ENCODE results near the gene ZBTB12.
"Not testable (repeated sequence)": the region's sequence is repeated elsewhere in the genome, so short reads cannot be mapped to it uniquely, and the experiment has no call there.

Gene ZBTB12

GRCh38 chr6:31932137-31932536, 30.3 kb upstream of the ZBTB12 start:
- not testable (repeated sequence) for H3K9me3 Mint-ChIP-seq, H3K27ac Mint-ChIP-seq, H3K36me3 Mint-ChIP-seq, H3K27me3 Mint-ChIP-seq, H3K4me3 Mint-ChIP-seq, H3K4me1 Mint-ChIP-seq

DNA sequence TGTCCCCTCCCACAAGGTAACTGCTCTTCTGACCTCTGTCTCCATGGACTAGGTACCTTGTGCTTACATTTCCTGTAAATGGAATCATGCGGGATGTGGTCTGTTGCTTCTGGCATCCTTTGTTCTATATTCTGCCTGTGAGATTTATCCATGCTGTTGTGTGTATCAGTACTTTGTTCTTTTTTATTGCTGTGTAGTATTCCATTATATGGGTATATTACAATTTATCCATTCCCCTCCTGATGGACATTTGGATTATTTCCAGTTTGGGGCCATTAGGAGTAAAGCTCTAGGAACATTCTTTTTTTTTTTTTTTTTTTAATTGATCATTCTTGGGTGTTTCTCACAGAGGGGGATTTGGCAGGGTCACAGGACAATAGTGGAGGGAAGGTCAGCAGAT, 29.1 kb upstream of the ZBTB12 start:
- no peaks in the 10 kb centered on the region for H3K36me3 Mint-ChIP-seq
- H3K27ac Mint-ChIP-seq, result no peak overlapping the region
- H3K27me3 Mint-ChIP-seq, result peaks cover 3% of the 10 kb centered on the region
- H3K9me3 Mint-ChIP-seq, result no peaks in the 10 kb centered on the region
- no peak overlapping the region for H3K4me3 Mint-ChIP-seq
- H3K4me1 Mint-ChIP-seq, result no peaks in the 10 kb centered on the region

DNA sequence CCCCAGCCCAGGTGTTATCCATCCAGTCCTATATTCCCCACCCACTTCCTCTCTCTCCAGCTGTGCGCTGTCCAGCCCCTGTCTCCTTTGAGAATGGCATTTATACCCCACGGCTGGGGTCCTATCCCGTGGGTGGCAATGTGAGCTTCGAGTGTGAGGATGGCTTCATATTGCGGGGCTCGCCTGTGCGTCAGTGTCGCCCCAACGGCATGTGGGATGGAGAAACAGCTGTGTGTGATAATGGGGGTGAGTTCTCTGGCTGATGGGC, 26.7 kb upstream of the ZBTB12 start:
- Mint-ChIP-seq H3K9me3 (no peaks in the 10 kb centered on the region), H3K4me1 (no peaks in the 10 kb centered on the region), H3K27me3 (peaks cover 3% of the 10 kb centered on the region), H3K36me3 (no peaks in the 10 kb centered on the region), H3K4me3 (no peak overlapping the region), H3K27ac (no peak overlapping the region)

DNA sequence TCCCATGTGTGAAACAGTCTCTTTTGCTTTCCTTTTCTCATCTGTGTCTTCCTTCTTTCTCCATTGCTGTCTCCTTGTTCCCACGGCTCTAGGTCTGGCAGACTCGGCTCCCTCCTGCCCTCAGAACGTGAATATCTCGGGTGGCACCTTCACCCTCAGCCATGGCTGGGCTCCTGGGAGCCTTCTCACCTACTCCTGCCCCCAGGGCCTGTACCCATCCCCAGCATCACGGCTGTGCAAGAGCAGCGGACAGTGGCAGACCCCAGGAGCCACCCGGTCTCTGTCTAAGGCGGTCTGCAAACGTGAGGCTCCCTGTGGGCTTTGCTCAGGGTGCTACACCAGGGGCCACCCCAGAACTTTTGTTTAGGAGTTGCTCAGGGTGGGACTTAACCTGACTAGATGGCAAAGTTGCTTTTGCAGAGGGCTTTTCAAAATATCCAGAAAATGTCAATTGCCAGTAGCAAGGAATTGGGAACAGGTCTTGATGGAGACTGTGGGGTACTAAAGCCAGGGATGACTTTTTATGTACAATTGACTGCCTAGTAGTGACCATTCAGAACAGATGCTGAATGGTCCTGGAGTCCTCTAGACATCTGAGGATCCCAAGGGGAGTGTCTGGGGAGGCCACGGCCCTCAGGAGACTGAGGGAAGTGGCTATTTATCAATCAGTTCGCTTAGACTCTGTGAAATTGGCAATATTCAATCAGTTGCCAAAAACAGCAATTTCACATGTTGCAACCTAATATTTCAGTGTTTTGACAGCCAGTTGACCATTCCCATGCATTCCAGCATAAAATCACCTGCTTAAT, 26.2 kb upstream of the ZBTB12 start:
- Mint-ChIP-seq H3K4me1 (no peaks in the 10 kb centered on the region), H3K4me3 (no peak overlapping the region), H3K9me3 (no peaks in the 10 kb centered on the region), H3K27me3 (peaks cover 2% of the 10 kb centered on the region), H3K27ac (no peak overlapping the region), H3K36me3 (no peaks in the 10 kb centered on the region)

- H3K36me3 Mint-ChIP-seq, result no peaks in the 10 kb centered on the region
- H3K9me3 Mint-ChIP-seq, result no peaks in the 10 kb centered on the region
- H3K4me1 Mint-ChIP-seq, result no peaks in the 10 kb centered on the region
- H3K4me3 Mint-ChIP-seq, result no peak within 1 kb of the TSS
- H3K27ac Mint-ChIP-seq, result no peak within 1 kb of the TSS
- peaks cover 2% of the 10 kb centered on the region for H3K27me3 Mint-ChIP-seq
Measured at GRCh38 chr6:31927242-31927862, 25.5 kb upstream of the ZBTB12 start, which contains the start of gene C2. C2 (plus strand) TSS chr6:31927717; CDS start chr6:31927753, 36 bp downstream.

GRCh38 chr6:31922942-31923341, 21.1 kb upstream of the ZBTB12 start:
- H3K27ac Mint-ChIP-seq, result peak overlapping the region; percentile 73
- H3K27me3 Mint-ChIP-seq, result no peaks in the 10 kb centered on the region
- no peaks in the 10 kb centered on the region for H3K4me1 Mint-ChIP-seq
- H3K4me3 Mint-ChIP-seq, result no peak overlapping the region
- no peaks in the 10 kb centered on the region for H3K36me3 Mint-ChIP-seq
- no peaks in the 10 kb centered on the region for H3K9me3 Mint-ChIP-seq

DNA sequence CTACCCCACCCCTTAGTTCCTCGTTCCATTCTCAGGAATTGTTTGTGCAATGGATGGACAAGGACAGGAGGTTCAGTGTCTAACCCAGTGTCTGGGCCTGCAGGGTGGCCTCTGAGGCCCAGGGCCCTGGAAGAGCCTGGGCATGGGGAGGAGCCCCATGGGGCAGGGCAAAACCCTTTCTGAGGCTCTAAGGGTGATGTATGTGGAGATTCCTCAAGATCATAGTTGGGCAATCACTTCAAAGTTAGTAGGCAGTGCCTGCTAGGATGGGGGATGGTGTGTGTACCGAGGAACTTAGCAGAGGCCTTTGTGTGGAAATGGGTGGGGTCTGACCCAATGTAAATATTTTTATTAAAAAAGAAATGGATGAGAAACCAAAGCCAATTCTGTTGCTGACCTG, 18.9 kb upstream of the ZBTB12 start:
- H3K4me3 Mint-ChIP-seq, result no peak overlapping the region
- no peaks in the 10 kb centered on the region for H3K36me3 Mint-ChIP-seq
- H3K27me3 Mint-ChIP-seq, result no peaks in the 10 kb centered on the region
- H3K9me3 Mint-ChIP-seq, result no peaks in the 10 kb centered on the region
- H3K27ac Mint-ChIP-seq, result no peak overlapping the region
- H3K4me1 Mint-ChIP-seq, result no peaks in the 10 kb centered on the region

DNA sequence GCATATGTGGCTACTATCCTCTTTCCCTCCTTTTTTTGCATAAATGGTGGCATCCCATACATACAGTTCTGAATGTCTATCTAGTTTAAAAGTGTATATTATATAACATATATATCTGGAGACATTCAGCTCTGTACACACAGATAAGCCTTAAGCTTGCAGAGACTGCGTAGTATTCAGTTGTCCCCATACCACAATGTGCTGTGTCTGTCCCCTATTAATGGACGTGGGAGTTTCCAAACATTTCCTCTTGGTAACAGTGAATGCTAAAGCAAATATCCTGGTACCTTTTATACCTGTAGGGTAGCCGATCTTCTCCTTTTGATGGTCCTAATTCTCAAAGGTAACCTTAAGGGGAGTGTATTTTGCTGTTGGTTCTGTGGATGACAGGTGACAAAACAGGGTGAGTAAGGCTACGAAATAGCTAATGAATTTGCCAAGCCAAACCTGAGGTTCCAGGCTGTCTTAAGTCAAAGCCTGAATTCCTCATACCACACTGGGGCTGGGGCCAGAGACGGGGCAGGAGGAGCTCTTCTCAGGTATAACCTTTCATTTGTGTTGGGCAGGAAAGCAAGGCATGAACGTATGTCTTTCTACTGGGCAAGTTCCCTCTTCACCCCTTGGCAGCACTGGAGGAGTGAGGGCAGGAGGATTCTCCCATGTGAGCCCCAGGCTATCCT, 17.9 kb upstream of the ZBTB12 start:
- H3K27ac Mint-ChIP-seq, result no peak overlapping the region
- no peaks in the 10 kb centered on the region for H3K36me3 Mint-ChIP-seq
- H3K4me3 Mint-ChIP-seq, result no peak overlapping the region
- no peaks in the 10 kb centered on the region for H3K9me3 Mint-ChIP-seq
- no peaks in the 10 kb centered on the region for H3K4me1 Mint-ChIP-seq
- H3K27me3 Mint-ChIP-seq, result no peaks in the 10 kb centered on the region

- Mint-ChIP-seq H3K4me1 (no peaks in the 10 kb centered on the region), H3K27ac (no peak overlapping the region), H3K27me3 (no peaks in the 10 kb centered on the region), H3K36me3 (no peaks in the 10 kb centered on the region), H3K9me3 (no peaks in the 10 kb centered on the region), H3K4me3 (no peak overlapping the region)
Measured at GRCh38 chr6:31918069-31918720, 16.3 kb upstream of the ZBTB12 start.

DNA sequence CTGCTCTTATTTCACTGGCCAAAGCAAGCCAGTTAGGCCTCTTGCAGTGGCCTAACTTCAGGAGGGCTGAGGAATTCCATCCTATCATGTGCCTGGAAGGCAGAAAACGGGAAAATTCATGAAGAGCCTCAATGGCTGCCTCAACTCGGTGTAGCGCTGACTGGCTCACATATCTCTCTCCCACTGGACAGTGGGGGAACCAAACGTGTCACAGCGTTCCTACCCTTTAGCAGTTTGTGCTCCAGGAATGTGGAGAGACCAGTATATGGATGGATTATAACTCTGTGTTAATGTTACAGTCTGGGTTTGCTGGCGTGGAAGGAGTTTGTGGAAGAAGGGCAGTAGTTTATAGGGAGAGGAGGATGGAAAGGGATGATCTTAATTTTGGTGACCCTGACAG, 13.9 kb upstream of the ZBTB12 start:
- Mint-ChIP-seq H3K4me3 (no peak overlapping the region), H3K36me3 (no peaks in the 10 kb centered on the region), H3K9me3 (no peaks in the 10 kb centered on the region), H3K27me3 (no peaks in the 10 kb centered on the region), H3K4me1 (no peaks in the 10 kb centered on the region), H3K27ac (no peak overlapping the region)

DNA sequence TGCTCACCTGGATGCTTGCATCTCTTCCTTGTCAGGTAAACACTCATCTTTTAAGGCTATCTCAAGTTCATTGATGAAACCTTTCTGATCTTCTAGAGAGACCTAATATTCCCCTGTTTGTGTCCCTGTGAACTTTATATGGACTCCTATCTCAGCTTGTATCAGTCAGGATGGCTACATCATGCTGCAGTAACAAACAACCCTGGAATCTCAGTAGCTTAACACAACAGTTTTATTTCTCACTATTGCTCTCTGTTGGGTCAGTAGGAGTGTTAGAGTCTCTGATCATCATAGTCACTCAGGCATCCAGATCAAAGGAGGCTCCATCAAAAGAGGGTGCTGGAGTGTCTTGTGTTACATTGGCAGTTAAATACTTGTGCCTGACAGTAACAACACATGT, 13.5 kb upstream of the ZBTB12 start:
- Mint-ChIP-seq H3K36me3 (no peaks in the 10 kb centered on the region), H3K27me3 (no peaks in the 10 kb centered on the region), H3K9me3 (no peaks in the 10 kb centered on the region), H3K4me3 (no peak overlapping the region), H3K27ac (no peak overlapping the region), H3K4me1 (peaks cover under 1% of the 10 kb centered on the region)

- Mint-ChIP-seq H3K4me3 (no peak overlapping the region), H3K9me3 (no peaks in the 10 kb centered on the region)
Measured at GRCh38 chr6:31911826-31912585, 10.1 kb upstream of the ZBTB12 start.

DNA sequence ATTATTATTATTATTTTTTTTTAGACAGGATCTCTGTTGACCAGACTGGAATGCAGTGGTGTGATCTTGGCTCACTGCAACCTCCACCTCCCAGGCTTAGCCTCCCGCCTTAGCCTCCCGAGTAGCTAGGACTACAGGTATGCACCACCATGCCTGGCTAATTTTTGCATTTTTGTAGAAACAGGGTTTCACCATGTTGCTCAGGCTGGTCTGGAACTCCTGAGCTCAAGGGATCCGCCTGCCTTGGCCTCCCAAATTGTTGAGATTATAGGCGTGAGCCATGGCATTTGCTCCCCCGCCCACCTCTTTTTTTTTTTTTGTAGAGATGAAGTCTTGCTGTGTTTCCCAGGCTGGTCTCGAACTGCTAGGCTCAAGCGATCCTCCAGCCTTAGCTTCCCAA, 7.4 kb upstream of the ZBTB12 start:
- H3K4me3 Mint-ChIP-seq, H3K36me3 Mint-ChIP-seq, H3K27ac Mint-ChIP-seq, H3K4me1 Mint-ChIP-seq, H3K9me3 Mint-ChIP-seq, H3K27me3 Mint-ChIP-seq: not testable (repeated sequence)

More at GRCh38 chr6:31911826-31912585, 10.1 kb upstream of the ZBTB12 start:
- no peaks in the 10 kb centered on the region for H3K27me3 Mint-ChIP-seq
- H3K27ac Mint-ChIP-seq, result no peak overlapping the region
- H3K4me1 Mint-ChIP-seq, result peaks cover 3% of the 10 kb centered on the region
- H3K36me3 Mint-ChIP-seq, result no peaks in the 10 kb centered on the region

DNA sequence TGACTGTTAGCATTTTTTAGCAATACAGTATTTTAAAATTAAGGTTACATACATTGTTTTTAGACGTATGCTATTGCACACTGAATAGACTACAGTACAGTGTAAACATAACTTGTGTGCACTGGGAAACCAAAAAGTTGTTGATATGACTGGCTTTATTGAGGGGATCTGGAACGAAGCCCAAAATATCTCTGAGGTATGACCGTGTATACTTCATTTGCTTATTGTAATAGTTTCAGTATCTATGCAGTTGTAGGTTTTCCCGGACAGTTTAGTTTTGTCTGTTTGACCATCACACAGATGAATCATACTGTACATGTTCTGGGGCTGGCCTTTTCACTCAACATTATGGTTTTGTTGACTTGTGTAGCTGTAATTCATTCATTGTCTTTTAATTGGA, 6.9 kb upstream of the ZBTB12 start:
- H3K9me3 Mint-ChIP-seq, result no peaks in the 10 kb centered on the region
- H3K27me3 Mint-ChIP-seq, result no peaks in the 10 kb centered on the region
- H3K4me3 Mint-ChIP-seq, result no peak overlapping the region
- no peaks in the 10 kb centered on the region for H3K36me3 Mint-ChIP-seq
- H3K4me1 Mint-ChIP-seq, result peaks cover 3% of the 10 kb centered on the region
- no peak overlapping the region for H3K27ac Mint-ChIP-seq

DNA sequence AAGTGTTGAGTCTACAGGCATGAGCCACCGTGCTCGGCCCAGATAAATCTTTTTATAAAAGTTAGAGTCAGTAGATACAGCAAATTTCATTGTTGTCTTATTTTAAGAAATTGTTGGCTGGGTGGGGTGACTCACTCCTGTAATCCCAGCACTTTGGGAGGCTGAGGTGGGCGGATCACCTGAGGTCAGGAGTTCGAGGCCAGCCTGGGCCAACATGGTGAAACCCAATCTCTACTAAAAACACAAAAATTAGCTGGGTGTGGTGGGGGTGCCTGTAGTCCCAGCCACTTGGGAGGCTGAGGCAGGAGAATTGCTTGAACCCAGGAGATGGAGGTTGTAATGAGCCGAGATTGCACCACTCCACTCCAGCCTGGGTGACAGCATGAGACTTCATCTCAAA, 6.4 kb upstream of the ZBTB12 start:
- not testable (repeated sequence) for H3K27me3 Mint-ChIP-seq, H3K27ac Mint-ChIP-seq, H3K36me3 Mint-ChIP-seq, H3K9me3 Mint-ChIP-seq, H3K4me3 Mint-ChIP-seq, H3K4me1 Mint-ChIP-seq

All from activated naive CD4-positive, alpha-beta T cell treated with anti-CD3 and anti-CD28 coated beads, Interleukin-2, amount 50 U/mL, for 24 hours (primary cell).